Activated CD8-positive, alpha-beta memory T cell treated with anti-CD3 and anti-CD28 coated beads for 48 hours (primary cell): ENCODE measurements around the gene HID1.
"Not testable (repeated sequence)": the region's sequence is repeated elsewhere in the genome, so short reads cannot be mapped to it uniquely, and the experiment has no call there.

Experiments used
- DNase-seq, 3 experiments: peaks; one replicate each; pipeline ENCODE4 v3.0.0-alpha.2; 2020; ENCODE audit warnings: low read depth in 2 of 3, low spot score in 2 of 3

HID1 gene

GRCh38 chr17:74972107-74972972, at the start of gene HID1:
Gene HID1, minus strand, starts transcription at chr17:74972759. Its CDS starts 103 bp downstream, at chr17:74972656.
- DNase-seq = peak; percentile 47 to 65 (median 63)

GRCh38 chr17:75020331-75021110, 48.0 kb upstream of the HID1 start:
- DNase-seq = no peak

- no peak for DNase-seq
Observed at GRCh38 chr17:75019710-75020109, 47.2 kb upstream of the HID1 start.

GRCh38 chr17:75019146-75019545, 46.6 kb upstream of the HID1 start:
- no peak for DNase-seq

- DNase-seq = no peak
Observed at GRCh38 chr17:75013092-75013559, 40.6 kb upstream of the HID1 start.

- peak; percentile 64 to 79 (median 70) for DNase-seq
Observed at GRCh38 chr17:75012346-75013091, 40.0 kb upstream of the HID1 start, which contains the start of gene MRPL58. Gene MRPL58, plus strand, starts transcription at chr17:75012670. Its CDS starts 17 bp downstream, at chr17:75012687.

- no peak for DNase-seq
Observed at GRCh38 chr17:75012096-75012345, 39.5 kb upstream of the HID1 start.

- DNase-seq = no peak
Observed at GRCh38 chr17:75011401-75012095, 39.0 kb upstream of the HID1 start.

GRCh38 chr17:75010683-75011400, 38.3 kb upstream of the HID1 start:
- no peak for DNase-seq

GRCh38 chr17:75009139-75009724, 36.7 kb upstream of the HID1 start:
- no peak for DNase-seq

- no peak for DNase-seq
Observed at GRCh38 chr17:75008373-75008772, 35.8 kb upstream of the HID1 start.

GRCh38 chr17:75006653-75007052, 34.1 kb upstream of the HID1 start:
- no peak for DNase-seq

- DNase-seq = not testable (repeated sequence)
Observed at GRCh38 chr17:75006084-75006483, 33.5 kb upstream of the HID1 start.

- DNase-seq = no peak
Observed at GRCh38 chr17:75005291-75005690, 32.7 kb upstream of the HID1 start.

- no peak for DNase-seq
Observed at GRCh38 chr17:75004371-75004770, 31.8 kb upstream of the HID1 start.

GRCh38 chr17:75003957-75004355, 31.4 kb upstream of the HID1 start:
- no peak for DNase-seq

GRCh38 chr17:75003070-75003956, 30.8 kb upstream of the HID1 start:
- DNase-seq = no peak

- no peak for DNase-seq
Observed at GRCh38 chr17:75001915-75002843, 29.6 kb upstream of the HID1 start.
